IMR-90 (cell line): ENCODE results near the gene FAM98C. TPM values are rescaled to one million over a fixed set of nuclear protein-coding genes. Genes with fewer than 3 reads are reported as not detected.

ENCODE experiments used
- ATAC-seq: fragments of 200-7000 bp; cut with Tn5 transposase; 2 replicates; pipeline ENCODE4 v1.9.1; 2020; ENCODE audit warnings: low read depth, mild to moderate bottlenecking, moderate library complexity
- BruUV-seq: library from RNA; stranded (reverse); fragments of 400-500 nt; replicated peaks from 2 replicates; lab custom pipeline; 2021; lab: Mats Ljungman, UMichigan
- CTCF ChIA-PET: fragments of 300-600 bp; formaldehyde crosslinking; extraction: SDS; loops from one replicate; lab custom pipeline; 2021; ENCODE audit warnings: antibody characterized with exemption; lab: Yijun Ruan, JAX
- POLR2A ChIA-PET: fragments of 300-600 bp; sonication (Branson Sonifier 250); formaldehyde crosslinking; loops from one replicate; lab custom pipeline; 2022; ENCODE audit warnings: antibody characterized with exemption; ENCODE audit not compliant: unreplicated experiment; lab: Charles Lee
- DNase-seq: peaks from one replicate; pipeline ENCODE4 v3.0.0; 2013
- H2AFZ ChIP-seq: replicated peaks from 2 replicates; pipeline ENCODE3; 2013; ENCODE audit warnings: low read length, mild to moderate bottlenecking; ENCODE audit not compliant: poor library complexity
- H2AK5ac ChIP-seq: 2 replicates; pipeline ENCODE4 v1.6.1; 2013; ENCODE audit warnings: low read depth, low read length, inconsistent platforms
- H2AK9ac ChIP-seq: replicated peaks from 2 replicates; pipeline ENCODE3; 2013; ENCODE audit warnings: mild to moderate bottlenecking, low read depth, low read length, moderate library complexity; ENCODE audit not compliant: poor library complexity
- H2BK120ac ChIP-seq: 2 replicates; pipeline ENCODE4 v1.6.1; 2013; ENCODE audit warnings: low read depth, low read length, inconsistent platforms
- H2BK15ac ChIP-seq: 3 replicates; pipeline ENCODE4 v1.6.1; 2013; ENCODE audit warnings: low read depth, low read length, inconsistent platforms
- H2BK20ac ChIP-seq: 2 replicates; pipeline ENCODE4 v1.6.1; 2013; ENCODE audit warnings: low read depth, mild to moderate bottlenecking, inconsistent platforms, low read length, moderate library complexity
- H2BK5ac ChIP-seq: 2 replicates; pipeline ENCODE4 v1.6.1; 2013; ENCODE audit warnings: mild to moderate bottlenecking, low read depth, low read length, inconsistent platforms; ENCODE audit not compliant: poor library complexity, severe bottlenecking
- H3K14ac ChIP-seq: replicated peaks from 2 replicates; pipeline ENCODE4 v1.6.1; 2013; ENCODE audit warnings: low read depth, low read length, inconsistent platforms
- H3K18ac ChIP-seq: 2 replicates; pipeline ENCODE4 v1.6.1; 2013; ENCODE audit warnings: low read depth, low read length, control low read depth
- H3K23ac ChIP-seq: 2 replicates; pipeline ENCODE4 v1.6.1; 2013; ENCODE audit warnings: low read depth, low read length, inconsistent platforms
- H3K27ac ChIP-seq: 2 replicates; pipeline ENCODE4 v1.5.1; 2013; ENCODE audit warnings: mild to moderate bottlenecking, control low read depth, low read length; ENCODE audit not compliant: insufficient read depth
- H3K27me3 ChIP-seq: 2 replicates; pipeline ENCODE4 v1.6.1; 2013; ENCODE audit warnings: low read length; ENCODE audit not compliant: control insufficient read depth, insufficient read depth
- H3K36me3 ChIP-seq: 2 replicates; pipeline ENCODE4 v1.6.1; 2013; ENCODE audit warnings: low read length, mixed read lengths; ENCODE audit not compliant: control insufficient read depth, insufficient read depth
- H3K4ac ChIP-seq: 2 replicates; pipeline ENCODE4 v1.6.1; 2013; ENCODE audit warnings: low read depth, low read length, inconsistent platforms
- H3K4me1 ChIP-seq: 2 replicates; pipeline ENCODE4 v1.6.1; 2013; ENCODE audit warnings: low read length, mixed read lengths; ENCODE audit not compliant: control insufficient read depth, insufficient read depth
- H3K4me2 ChIP-seq: 2 replicates; pipeline ENCODE4 v1.6.1; 2013; ENCODE audit warnings: low read depth, mild to moderate bottlenecking, control low read depth, low read length, moderate library complexity
- H3K4me3 ChIP-seq: 2 replicates; pipeline ENCODE4 v1.5.1; 2013; ENCODE audit warnings: low read depth, mild to moderate bottlenecking, control low read depth, low read length, moderate library complexity; ENCODE audit not compliant: insufficient read depth
- H3K56ac ChIP-seq: 2 replicates; pipeline ENCODE4 v1.6.1; 2013; ENCODE audit warnings: low read length, inconsistent platforms; ENCODE audit not compliant: insufficient read depth; ENCODE audit errors: extremely low read depth
- H3K79me1 ChIP-seq, 2 experiments: 2 replicates each; pipeline ENCODE4 v1.6.1; 2013; ENCODE audit warnings: low read length in 2 of 2, inconsistent platforms in 1 of 2, low read depth in 1 of 2
- H3K9ac ChIP-seq: 2 replicates; pipeline ENCODE4 v1.6.1; 2013; ENCODE audit warnings: low read depth, low read length, control low read depth
- H3K9me1 ChIP-seq: 2 replicates; pipeline ENCODE4 v1.6.1; 2013; ENCODE audit warnings: low read length, inconsistent platforms; ENCODE audit not compliant: insufficient read depth
- H3K9me3 ChIP-seq: 2 replicates; pipeline ENCODE4 v1.6.1; 2013; ENCODE audit warnings: low read length; ENCODE audit not compliant: control insufficient read depth, insufficient read depth
- H4K20me1 ChIP-seq: 2 replicates; pipeline ENCODE4 v1.6.1; 2013; ENCODE audit warnings: low read length, inconsistent platforms; ENCODE audit not compliant: insufficient read depth
- H4K5ac ChIP-seq: 2 replicates; pipeline ENCODE4 v1.6.1; 2013; ENCODE audit warnings: mild to moderate bottlenecking, low read depth, low read length, control low read depth
- H4K8ac ChIP-seq, 2 experiments: 2 replicates each; pipeline ENCODE4 v1.6.1; 2013; ENCODE audit warnings: low read depth in 2 of 2, low read length in 2 of 2, control low read depth in 1 of 2, inconsistent platforms in 1 of 2
- H4K91ac ChIP-seq: 2 replicates; pipeline ENCODE4 v1.6.1; 2013; ENCODE audit warnings: low read depth, low read length, inconsistent platforms; ENCODE audit not compliant: insufficient read depth
- MAFK ChIP-seq: IDR thresholded peaks from 2 replicates; pipeline ENCODE4 v1.6.1; 2012; ENCODE audit warnings: low read depth, low read length, improper control_type of control experiment
- MAZ ChIP-seq: IDR thresholded peaks from 2 replicates; pipeline ENCODE4 v1.6.1; 2012; ENCODE audit warnings: low read depth, mild to moderate bottlenecking, low read length, improper control_type of control experiment, moderate library complexity, borderline replicate concordance
- NFE2L2 ChIP-seq: fragments of 150-350 bp; IDR thresholded peaks from 2 replicates; pipeline ENCODE4 v1.6.1; 2016; ENCODE audit warnings: low read depth, mild to moderate bottlenecking, low read length
- POLR2A ChIP-seq: IDR thresholded peaks from 2 replicates; pipeline ENCODE4 v1.6.1; 2012; ENCODE audit warnings: mild to moderate bottlenecking, low read depth, low read length
- WGBS, 2 experiments: methylation state at CpG; one replicate each; pipeline versions ENCODE4 v1.1.5 to v1.1.7; 2013; ENCODE audit warnings: missing lambda C conversion rate in 2 of 2; ENCODE audit not compliant: insufficient read length in 1 of 2; ENCODE audit errors: extremely low coverage in 2 of 2; 5-methylcytosine and 5-hydroxymethylcytosine counted together
- dilution Hi-C: fragments of 300-500 bp; cut with HindIII; formaldehyde crosslinking; loops from one replicate; pipeline ENCODE4 v1.14.3; 2018; ENCODE audit warnings: low sequenced_read_pairs; ENCODE audit not compliant: unreplicated experiment
- in situ Hi-C: fragments of 300-500 bp; cut with MboI; formaldehyde crosslinking; loops from 3 replicates; pipeline ENCODE4 v1.14.3; 2019; ENCODE audit warnings: low sequenced_read_pairs, inconsistent platforms, mixed read lengths
- intact Hi-C: fragments of 100-400 bp; cut with micrococcal nuclease; formaldehyde crosslinking; loops from 2 replicates; pipeline ENCODE4 v1.10.0; 2022
- polyA plus RNA-seq, 3 experiments: library from polyadenylated mRNA; depleted of rRNA; stranded (reverse); fragments of >200 nt; gene quantifications; 2 replicates each; pipeline ENCODE4 v1.2.3, GENCODE V29; 2012; ENCODE audit warnings: low replicate concordance in 1 of 3
- total RNA-seq: library from RNA; depleted of rRNA; stranded (reverse); fragments of >200 nt; gene quantifications from 2 replicates; pipeline ENCODE4 v1.2.3, GENCODE V29; 2012

Gene FAM98C
- total and polyA plus RNA-seq, 2 of the 4 experiments (the other 2 are of a cell fraction), result 3.6 to 17.9 TPM

DNA sequence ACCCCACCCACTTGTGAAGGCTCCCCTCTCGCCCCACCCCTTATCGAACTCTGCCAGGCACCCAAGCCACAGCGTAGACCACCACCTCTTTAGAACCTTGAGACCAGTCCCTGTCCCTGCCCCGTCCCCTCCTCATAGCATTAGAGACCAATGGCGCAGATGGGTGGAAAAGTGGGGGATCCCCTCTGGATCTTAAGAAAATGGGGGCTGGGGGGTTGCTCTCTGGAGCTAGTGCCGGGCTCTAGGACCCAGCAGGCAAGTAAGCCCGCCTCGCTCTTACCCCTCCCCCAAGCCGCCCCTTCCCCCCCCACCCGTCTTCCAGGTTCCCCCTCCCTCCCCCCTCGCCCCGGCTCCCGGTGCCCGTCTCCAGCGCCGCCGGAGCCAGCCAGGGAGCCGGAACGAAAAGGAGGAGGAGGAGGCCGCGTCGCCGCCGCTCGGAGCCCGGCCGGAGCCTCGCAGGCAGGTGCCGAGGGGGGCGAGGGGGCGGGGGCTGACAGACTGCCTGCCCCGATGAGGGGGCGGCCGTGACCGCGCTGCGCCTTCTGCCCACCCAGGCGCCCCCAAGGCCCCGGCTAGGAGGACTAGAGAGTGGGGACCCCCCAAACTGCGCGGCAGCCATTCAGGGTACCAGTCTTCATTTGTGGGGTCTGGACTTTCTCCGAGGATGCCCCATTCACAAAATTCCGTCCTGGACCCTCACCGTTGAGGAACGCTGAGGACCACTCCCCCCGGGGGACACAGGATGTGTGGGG is 14.4 kb upstream of the FAM98C start, which contains the start of gene SPRED3:
Gene SPRED3, plus strand, starts transcription at position 349 of the 752 bp plus-strand sequence. CDS start 1,606 bp downstream, outside the sequence.
- no peaks in the 10 kb centered on the region for H3K27me3 ChIP-seq
- peak within 1 kb of the TSS; percentile 86 for H3K4ac ChIP-seq
- in situ Hi-C loops (no loop called here), dilution Hi-C loops (no loop called here), intact Hi-C loops (loop anchor here (2.0 to 5.0 kb wide), 2 partner anchors 14 to 156 kb away; partner anchors contain the start of gene PSMD8)
- peak within 1 kb of the TSS; percentile 92 for H2AFZ ChIP-seq
- peak within 1 kb of the TSS; percentile 86 for H3K56ac ChIP-seq
- no peak; the same call in 1 of the 2 replicates for TF ChIP-seq POLR2A
- TF ChIP-seq MAFK, result no peak
- TF ChIP-seq NFE2L2, result no peak
- peak; percentile 63; the same call in 1 of the 2 replicates for TF ChIP-seq MAZ
- H2AK9ac ChIP-seq, result peak within 1 kb of the TSS; percentile 100
- peak within 1 kb of the TSS; percentile 85 for H2AK5ac ChIP-seq
- H3K14ac ChIP-seq, result peak within 1 kb of the TSS; percentile 92
- H2BK20ac ChIP-seq, result peak within 1 kb of the TSS; percentile 63; the same call in 1 of the 2 replicates
- H3K9me3 ChIP-seq, result no peaks in the 10 kb centered on the region
- WGBS, 2 experiments, result 0% methylated on average over 3 of the region's 46 CpGs; no CpG with 5 or more reads in 1 of the 2 experiments
- POLR2A ChIA-PET, result interaction anchor here (0.5 to 2.4 kb wide), 4 partner anchors 13 to 194 kb away, joined by 3 to 12 read pairs (median 3); partner anchors contain the start of gene PSMD8
- H4K91ac ChIP-seq, result peak within 1 kb of the TSS; percentile 88
- H2BK5ac ChIP-seq, result peak within 1 kb of the TSS; percentile 84
- peak within 1 kb of the TSS; percentile 78 for H3K18ac ChIP-seq
- no TSS peak for BruUV-seq
- H3K36me3 ChIP-seq, result peaks cover 18% of the 10 kb centered on the region
- CTCF ChIA-PET, result interaction anchor here (1.5 kb wide), 1 partner anchor 14 kb away, joined by 6 read pairs; the partner anchor contains the start of gene FAM98C
- H4K8ac ChIP-seq, result peak within 1 kb of the TSS; percentile 40 to 90
- H3K27ac ChIP-seq, result peak within 1 kb of the TSS; percentile 90
- peak within 1 kb of the TSS; percentile 83 for H3K9ac ChIP-seq
- H4K20me1 ChIP-seq, result peaks cover 8% of the 10 kb centered on the region
- ATAC-seq (peak; percentile 34), DNase-seq (peak; percentile 66)
- peaks cover 4% of the 10 kb centered on the region for H3K4me1 ChIP-seq
- peaks cover 7% of the 10 kb centered on the region for H3K9me1 ChIP-seq
- H3K4me2 ChIP-seq, result peak within 1 kb of the TSS; percentile 96
- H2BK15ac ChIP-seq, result peak within 1 kb of the TSS; percentile 97; the same call in 2 of the 3 replicates
- H2BK120ac ChIP-seq, result peak within 1 kb of the TSS; percentile 71
- peaks cover 8 to 50% of the 10 kb centered on the region in 2 experiments; a peak in 3 of 4 replicates for H3K79me1 ChIP-seq
- peak within 1 kb of the TSS; percentile 67 for H3K4me3 ChIP-seq
- peak within 1 kb of the TSS; percentile 53 for H4K5ac ChIP-seq
- peak within 1 kb of the TSS; percentile 90 for H3K23ac ChIP-seq
